HL-60 (cell line): ENCODE data around the gene ARTN.

Experiments used
- DNase-seq, 2 experiments: peaks; one replicate each; pipeline ENCODE4 v3.0.0-alpha.2; 2010 to 2020; ENCODE audit warnings: low read depth in 1 of 2, low spot score in 1 of 2
- H3K27ac ChIP-seq: fragments of 250-450 bp; sonication (Bioruptor Pico); replicated peaks from 2 replicates; pipeline ENCODE4 v1.5.1; 2020; ENCODE audit warnings: mild to moderate bottlenecking, moderate library complexity
- H3K27me3 ChIP-seq: fragments of 250-450 bp; sonication (Bioruptor Pico); 2 replicates; pipeline ENCODE4 v1.5.1; 2021; ENCODE audit warnings: mild to moderate bottlenecking, moderate library complexity; ENCODE audit not compliant: insufficient read depth, poor library complexity, severe bottlenecking
- H3K4me3 ChIP-seq: replicated peaks from 2 replicates; pipeline ENCODE4 v1.5.1; 2011; ENCODE audit warnings: mild to moderate bottlenecking, control low read depth, low read length; ENCODE audit not compliant: insufficient read depth
- CTCF ChIP-seq: IDR thresholded peaks from one replicate; pipeline ENCODE4 v1.5.1; 2011; ENCODE audit warnings: low read length, control low read depth, inconsistent platforms; ENCODE audit not compliant: insufficient read depth
- GABPA ChIP-seq: IDR thresholded peaks from 2 replicates; pipeline ENCODE4 v1.6.1; 2012; ENCODE audit warnings: low read depth
- POLR2AphosphoS5 ChIP-seq: IDR thresholded peaks from 2 replicates; pipeline ENCODE4 v1.6.1; 2012; ENCODE audit warnings: low read depth
- REST ChIP-seq: IDR thresholded peaks from 2 replicates; pipeline ENCODE4 v1.6.1; 2012; ENCODE audit warnings: low read depth; ENCODE audit not compliant: insufficient replicate concordance
- SPI1 ChIP-seq: IDR thresholded peaks from 2 replicates; pipeline ENCODE4 v1.6.1; 2012; ENCODE audit warnings: low read depth, mild to moderate bottlenecking, borderline replicate concordance

The ARTN gene

GRCh38 chr1:43944860-43945259 is 11.3 kb downstream of the ARTN start:
- Histone ChIP-seq H3K27me3 (no peaks in the 10 kb centered on the region), H3K4me3 (no peak overlapping the region; the same call in 1 of the 2 replicates), H3K27ac (no peak overlapping the region)
- DNase-seq, result no peak
- TF ChIP-seq REST, result no peak
- no peak for TF ChIP-seq CTCF

- no peak for TF ChIP-seq REST
- TF ChIP-seq SPI1, result no peak
- TF ChIP-seq CTCF, result no peak
- TF ChIP-seq POLR2AphosphoS5, result no peak
- TF ChIP-seq GABPA, result no peak
- H3K27me3 ChIP-seq, result no peaks in the 10 kb centered on the region
- H3K27ac ChIP-seq, result peak overlapping the region; percentile 100
- no peak for DNase-seq
- peak overlapping the region; percentile 72 for H3K4me3 ChIP-seq
Observed at GRCh38 chr1:43945674-43946235, 12.2 kb downstream of the ARTN start.

- TF ChIP-seq GABPA (peak; percentile 39; the same call in 1 of the 2 replicates), REST (peak; percentile 95), SPI1 (no peak), CTCF (peak; percentile 66), POLR2AphosphoS5 (peak; percentile 42; the same call in 1 of the 2 replicates)
Observed at GRCh38 chr1:43946236-43947060, 12.8 kb downstream of the ARTN start, which contains the start of gene IPO13. TSS of gene IPO13 (plus strand) at chr1:43946950. CDS start at chr1:43947601, 651 bp downstream.

More at GRCh38 chr1:43946236-43947060, 12.8 kb downstream of the ARTN start, which contains the start of gene IPO13:
- peak within 1 kb of the TSS; percentile 72 for H3K4me3 ChIP-seq
- H3K27ac ChIP-seq, result peak within 1 kb of the TSS; percentile 100
- DNase-seq, result peak; percentile 96 to 97
- no peaks in the 10 kb centered on the region for H3K27me3 ChIP-seq
